Inflammatory macrophage (primary cell): ENCODE data around the gene ALDH1A1.

ENCODE experiments used
- DNase-seq, 2 donors: peaks; one replicate each; pipeline ENCODE4 v3.0.0-alpha.2; 2020 to 2022

Gene ALDH1A1

GRCh38 chr9:72917892-72918509 is 34.9 kb downstream of the ALDH1A1 start:
- no peak for DNase-seq

GRCh38 chr9:72915659-72916058 is 37.2 kb downstream of the ALDH1A1 start:
- no peak for DNase-seq

- DNase-seq = no peak
These were observed 38.1 kb downstream of the ALDH1A1 start for GRCh38 chr9:72914750-72915149.

GRCh38 chr9:72913382-72914009 is 39.4 kb downstream of the ALDH1A1 start:
- no peak for DNase-seq

GRCh38 chr9:72912476-72913381 is 40.1 kb downstream of the ALDH1A1 start:
- DNase-seq = no peak

- no peak for DNase-seq
These were observed 41.0 kb downstream of the ALDH1A1 start for GRCh38 chr9:72911816-72912215.

GRCh38 chr9:72911247-72911775 is 41.5 kb downstream of the ALDH1A1 start:
- DNase-seq = no peak

DNA sequence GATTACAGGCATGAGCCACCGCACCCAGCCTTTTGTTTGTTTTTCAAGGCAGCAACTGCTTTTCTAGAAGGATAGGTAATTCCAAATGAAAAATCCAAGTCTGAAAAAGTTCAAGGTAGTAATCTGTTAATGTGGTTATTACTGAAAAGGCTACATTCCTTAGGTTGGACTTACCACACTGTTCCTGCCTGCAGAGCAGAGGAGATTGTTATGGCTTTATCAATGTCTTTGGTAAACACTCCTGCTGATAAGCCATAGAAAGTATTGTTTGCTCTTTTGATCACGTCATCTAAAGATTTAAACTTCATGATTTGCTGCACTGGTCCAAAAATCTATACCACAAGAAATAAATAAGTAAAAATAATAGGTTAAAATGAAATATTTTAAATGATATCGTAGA is 43.4 kb downstream of the ALDH1A1 start:
- no peak for DNase-seq

GRCh38 chr9:72907421-72907820 is 45.4 kb downstream of the ALDH1A1 start:
- DNase-seq = no peak

GRCh38 chr9:72906810-72907209 is 46.0 kb downstream of the ALDH1A1 start:
- DNase-seq = no peak

GRCh38 chr9:72905514-72906480 is 47.1 kb downstream of the ALDH1A1 start:
- DNase-seq = no peak

- DNase-seq = no peak
These were observed 48.4 kb downstream of the ALDH1A1 start for GRCh38 chr9:72904267-72905093.

- DNase-seq = no peak
These were observed 49.8 kb downstream of the ALDH1A1 start for GRCh38 chr9:72903103-72903502.

DNA sequence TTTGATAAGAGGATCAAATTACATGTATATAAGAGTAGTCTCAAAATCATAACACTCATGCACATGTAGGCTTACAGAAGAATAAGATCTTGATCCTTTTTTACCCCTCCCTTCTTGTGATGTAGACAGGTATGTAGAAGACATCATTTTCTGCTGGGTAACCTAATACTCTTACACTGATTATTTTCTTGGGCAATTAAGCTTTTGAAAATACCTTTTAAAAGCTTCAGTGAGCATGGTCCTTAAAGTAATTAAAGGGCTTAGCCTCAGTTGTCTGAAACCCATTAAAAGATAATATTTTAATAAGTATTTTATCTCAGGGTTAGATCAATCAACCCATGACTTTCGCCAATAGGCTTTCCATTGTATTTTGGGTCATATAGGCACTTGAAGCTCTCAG is 50.6 kb downstream of the ALDH1A1 start:
- DNase-seq = no peak

DNA sequence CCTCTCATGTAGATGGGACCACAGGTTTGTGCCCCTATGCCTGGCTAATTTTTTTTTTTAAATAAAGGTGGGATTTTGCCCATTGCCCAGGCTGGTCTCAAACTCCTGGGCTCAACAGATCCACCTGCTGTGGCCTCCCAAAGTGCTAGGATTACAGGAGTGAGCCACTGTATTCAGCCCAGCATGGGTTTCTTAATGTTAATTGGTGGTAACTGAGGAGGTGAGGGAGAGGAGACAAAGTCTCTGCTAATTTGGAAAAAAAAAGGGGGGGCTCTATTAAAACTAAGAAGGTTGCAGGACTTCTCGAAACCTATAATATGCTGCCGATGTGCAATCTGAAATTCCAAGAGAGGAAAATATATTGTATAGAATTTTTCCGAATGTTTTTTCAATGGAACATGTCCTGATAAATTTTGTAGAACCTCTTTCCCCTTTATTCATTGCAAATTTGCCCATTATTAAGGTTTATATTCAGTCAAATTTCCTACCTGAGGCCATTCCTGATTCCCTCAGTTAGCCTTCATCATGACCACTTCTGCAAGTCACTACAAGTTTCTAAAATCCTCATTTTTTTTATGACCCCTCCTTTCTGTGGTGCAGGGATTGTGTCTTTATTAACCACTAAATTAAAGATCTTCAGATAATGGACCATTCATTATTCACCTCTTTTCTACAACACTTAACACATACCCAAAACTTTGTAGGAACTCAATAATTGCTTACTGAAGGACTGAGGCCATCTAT is 52.9 kb downstream of the ALDH1A1 start:
- no peak for DNase-seq

GRCh38 chr9:72898784-72899733 is 53.8 kb downstream of the ALDH1A1 start:
- no peak for DNase-seq

GRCh38 chr9:72898360-72898759 is 54.5 kb downstream of the ALDH1A1 start:
- no peak for DNase-seq

- no peak for DNase-seq
These were observed 55.7 kb downstream of the ALDH1A1 start for GRCh38 chr9:72897069-72897649.

- no peak for DNase-seq
These were observed 56.4 kb downstream of the ALDH1A1 start for GRCh38 chr9:72896439-72896838.
